ENCODE data around the gene LIX1.

LIX1 gene

DNA sequence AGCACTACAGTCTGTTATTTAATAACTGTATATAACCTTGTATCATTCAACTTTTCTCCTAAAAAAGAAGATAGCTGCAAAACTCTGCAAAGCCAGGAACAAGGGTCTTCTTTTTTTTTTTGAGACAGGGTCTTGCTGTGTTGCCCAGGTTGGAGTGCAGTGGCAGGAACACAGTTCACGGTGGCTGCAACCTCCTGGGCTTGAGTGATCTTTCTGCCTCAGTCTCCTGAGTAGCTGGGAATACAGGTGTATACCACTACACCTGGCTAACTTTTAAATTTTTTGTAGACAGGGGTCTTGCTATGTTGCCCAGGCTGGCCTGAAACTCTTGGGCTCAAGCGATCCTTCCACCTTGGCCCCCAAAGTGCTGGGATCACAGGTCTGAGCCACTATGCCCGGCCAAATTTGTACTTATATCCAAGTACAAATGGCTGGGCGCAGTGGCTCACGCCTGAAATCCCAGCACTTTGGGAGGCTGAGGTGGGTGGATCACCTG, 21.4 kb upstream of the LIX1 start:
- in situ Hi-C loops (cut with MboI; ENCODE audit: low sequenced_read_pairs, unreplicated experiment) = loop anchor here (5.0 to 25.0 kb wide), 2 partner anchors 417 to 552 kb away; no protein-coding TSS in a partner anchor
- no peak for DNase-seq (ENCODE audit: low spot score)
- TF ChIP-seq, protein P1, sequence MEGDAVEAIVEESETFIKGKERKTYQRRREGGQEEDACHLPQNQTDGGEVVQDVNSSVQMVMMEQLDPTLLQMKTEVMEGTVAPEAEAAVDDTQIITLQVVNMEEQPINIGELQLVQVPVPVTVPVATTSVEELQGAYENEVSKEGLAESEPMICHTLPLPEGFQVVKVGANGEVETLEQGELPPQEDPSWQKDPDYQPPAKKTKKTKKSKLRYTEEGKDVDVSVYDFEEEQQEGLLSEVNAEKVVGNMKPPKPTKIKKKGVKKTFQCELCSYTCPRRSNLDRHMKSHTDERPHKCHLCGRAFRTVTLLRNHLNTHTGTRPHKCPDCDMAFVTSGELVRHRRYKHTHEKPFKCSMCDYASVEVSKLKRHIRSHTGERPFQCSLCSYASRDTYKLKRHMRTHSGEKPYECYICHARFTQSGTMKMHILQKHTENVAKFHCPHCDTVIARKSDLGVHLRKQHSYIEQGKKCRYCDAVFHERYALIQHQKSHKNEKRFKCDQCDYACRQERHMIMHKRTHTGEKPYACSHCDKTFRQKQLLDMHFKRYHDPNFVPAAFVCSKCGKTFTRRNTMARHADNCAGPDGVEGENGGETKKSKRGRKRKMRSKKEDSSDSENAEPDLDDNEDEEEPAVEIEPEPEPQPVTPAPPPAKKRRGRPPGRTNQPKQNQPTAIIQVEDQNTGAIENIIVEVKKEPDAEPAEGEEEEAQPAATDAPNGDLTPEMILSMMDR (IDR thresholded peaks at IDR 0.05; ENCODE audit: borderline replicate concordance, control extremely low read depth, extremely low read depth, insufficient read depth, missing control alignments) = no peak

DNA sequence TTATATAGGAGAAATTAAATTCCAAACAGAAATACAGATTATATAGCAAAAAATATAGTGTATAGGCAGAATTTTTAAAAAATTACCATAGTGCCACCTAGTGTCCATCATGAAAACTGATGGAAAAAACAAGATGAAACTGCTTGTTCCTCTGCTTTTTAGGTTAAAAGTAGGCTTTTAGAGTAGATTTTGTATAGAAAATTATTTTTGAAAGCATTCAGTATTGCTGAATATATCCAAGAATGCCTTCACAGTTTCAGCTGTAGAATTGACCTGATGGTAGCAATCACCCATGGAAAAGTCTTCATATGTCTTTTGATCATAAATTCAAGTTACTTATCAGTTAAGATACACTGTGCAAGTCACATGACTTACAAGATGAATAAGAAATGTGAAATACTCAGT, 21.0 kb upstream of the LIX1 start:
- DNase-seq (ENCODE audit: low spot score) = peak; percentile 8
- in situ Hi-C loops (cut with MboI; ENCODE audit: low sequenced_read_pairs, unreplicated experiment) = loop anchor here (5.0 to 25.0 kb wide), 2 partner anchors 416 to 551 kb away; no protein-coding TSS in a partner anchor
- TF ChIP-seq, protein P1 (IDR thresholded peaks at IDR 0.05; ENCODE audit: borderline replicate concordance, control extremely low read depth, extremely low read depth, insufficient read depth, missing control alignments) = no peak

DNA sequence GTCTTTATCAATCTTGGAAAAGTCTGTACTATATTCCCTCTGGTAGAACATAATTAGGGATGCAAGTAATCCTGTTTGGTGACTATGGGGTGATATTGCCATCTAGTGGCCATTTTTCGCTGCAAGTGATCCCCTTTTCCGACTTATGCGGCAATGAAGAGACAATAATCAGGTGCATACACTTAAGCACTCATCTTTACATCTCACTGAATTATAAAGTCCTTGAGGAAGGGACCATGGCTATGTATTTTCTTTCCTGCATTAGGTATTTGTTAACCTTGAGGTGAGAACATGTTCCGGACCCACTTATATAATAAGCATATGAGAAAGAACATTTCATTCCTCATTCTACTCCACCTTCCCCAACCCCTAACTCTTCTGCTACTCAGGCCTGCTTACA, 19.6 kb upstream of the LIX1 start:
- DNase-seq (ENCODE audit: low spot score) = peak; percentile 22
- in situ Hi-C loops (cut with MboI; ENCODE audit: low sequenced_read_pairs, unreplicated experiment) = loop anchor here (5.0 to 25.0 kb wide), 2 partner anchors 415 to 550 kb away; no protein-coding TSS in a partner anchor
- TF ChIP-seq, protein P1 (IDR thresholded peaks at IDR 0.05; ENCODE audit: borderline replicate concordance, control extremely low read depth, extremely low read depth, insufficient read depth, missing control alignments) = peak; percentile 80

DNA sequence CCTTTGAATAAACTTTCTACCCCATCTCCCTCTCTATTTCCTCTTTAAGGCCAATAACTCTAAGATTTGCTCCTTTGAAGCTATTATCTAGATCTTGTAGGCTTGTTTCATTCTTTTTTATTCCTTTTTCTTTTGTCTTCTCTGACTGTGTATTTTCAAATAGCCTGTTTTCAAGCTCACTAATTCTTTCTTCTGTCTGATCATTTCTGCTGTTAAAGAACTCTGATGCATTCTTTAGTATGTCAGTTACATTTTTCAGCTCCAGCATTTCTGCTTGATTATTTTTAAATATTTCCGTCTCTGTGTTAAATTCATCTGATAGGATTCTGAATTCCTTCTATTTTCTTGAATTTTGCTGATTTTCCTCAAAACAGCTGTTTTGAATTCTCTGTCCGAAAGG, 15.3 kb upstream of the LIX1 start:
- DNase-seq (ENCODE audit: low spot score) = no peak
- in situ Hi-C loops (cut with MboI; ENCODE audit: low sequenced_read_pairs, unreplicated experiment) = loop anchor here (25.0 kb wide), 1 partner anchor 545 kb away; no protein-coding TSS in a partner anchor
- TF ChIP-seq, protein P1 (IDR thresholded peaks at IDR 0.05; ENCODE audit: borderline replicate concordance, control extremely low read depth, extremely low read depth, insufficient read depth, missing control alignments) = no peak

DNA sequence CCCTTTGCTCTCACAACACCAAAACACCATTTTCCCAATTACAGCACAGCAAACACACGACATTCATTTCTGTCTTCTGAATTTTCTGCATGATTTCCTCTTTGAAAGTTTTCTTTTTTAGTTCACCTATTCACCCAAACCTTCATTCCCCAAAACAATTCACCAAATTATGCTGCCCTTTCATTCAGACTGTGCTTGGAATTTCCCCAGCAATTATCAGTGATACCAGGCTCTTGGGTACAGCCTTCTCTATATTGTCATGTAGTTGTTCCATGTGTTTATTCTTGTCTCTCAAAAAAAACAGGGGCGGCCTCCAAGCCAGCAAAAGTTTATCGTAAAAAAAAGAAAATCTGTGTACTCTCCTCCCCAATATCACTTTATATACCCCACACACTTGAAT, 9.0 kb upstream of the LIX1 start:
- DNase-seq (ENCODE audit: low spot score) = no peak
- TF ChIP-seq, protein P1 (IDR thresholded peaks at IDR 0.05; ENCODE audit: borderline replicate concordance, control extremely low read depth, extremely low read depth, insufficient read depth, missing control alignments) = no peak
- in situ Hi-C loops (cut with MboI; ENCODE audit: low sequenced_read_pairs, unreplicated experiment) = loop anchor here (25.0 kb wide), 1 partner anchor 539 kb away; no protein-coding TSS in a partner anchor

DNA sequence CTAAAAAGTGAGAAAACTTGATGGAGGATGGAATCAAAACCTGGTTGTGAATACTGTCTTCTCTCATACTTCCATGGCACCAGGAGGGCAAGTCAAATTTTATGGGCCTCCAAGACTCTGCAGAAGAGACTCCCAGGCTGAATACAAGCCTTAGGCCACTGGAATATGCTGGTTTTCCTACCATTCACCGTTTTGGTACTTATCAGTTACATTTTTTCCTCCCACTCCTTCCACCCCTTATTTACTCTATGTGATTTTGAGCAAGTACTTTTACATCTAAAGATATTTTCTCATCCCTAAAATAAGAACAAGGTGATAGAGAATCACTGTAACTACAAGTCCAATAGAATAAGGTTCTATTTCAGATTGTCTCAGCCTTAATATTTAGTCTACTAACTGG, 8.0 kb upstream of the LIX1 start:
- no peak for DNase-seq (ENCODE audit: low spot score)
- in situ Hi-C loops (cut with MboI; ENCODE audit: low sequenced_read_pairs, unreplicated experiment) = loop anchor here (25.0 kb wide), 1 partner anchor 538 kb away; no protein-coding TSS in a partner anchor
- TF ChIP-seq, protein P1 (IDR thresholded peaks at IDR 0.05; ENCODE audit: borderline replicate concordance, control extremely low read depth, extremely low read depth, insufficient read depth, missing control alignments) = no peak
